Loucy (cell line): ENCODE measurements around the gene TRUB2.

Experiments used
- H2AFZ ChIP-seq: fragments of 200-600 bp; sonication (generic); 2 replicates; pipeline ENCODE4 v1.6.0; 2016; ENCODE audit warnings: antibody characterized with exemption, mild to moderate bottlenecking, low read length, moderate library complexity
- H3F3A ChIP-seq: fragments of 200-600 bp; 2 replicates; pipeline ENCODE4 v1.6.0; 2016; ENCODE audit warnings: antibody characterized with exemption, low read depth, mild to moderate bottlenecking
- H3K27me3 ChIP-seq: fragments of 200-600 bp; sonication (generic); 2 replicates; pipeline ENCODE4 v1.6.1; 2014; ENCODE audit warnings: low read length, mild to moderate bottlenecking; ENCODE audit not compliant: insufficient read depth, poor library complexity, severe bottlenecking
- H3K36me3 ChIP-seq: fragments of 200-600 bp; sonication (generic); 2 replicates; pipeline ENCODE4 v1.6.1; 2016; ENCODE audit warnings: low read length; ENCODE audit not compliant: insufficient read depth
- H3K4me1 ChIP-seq: fragments of 200-600 bp; sonication (generic); 2 replicates; pipeline ENCODE4 v1.5.1; 2014; ENCODE audit warnings: low read length, mild to moderate bottlenecking; ENCODE audit not compliant: insufficient read depth, poor library complexity, severe bottlenecking
- H3K4me2 ChIP-seq: fragments of 200-600 bp; sonication (generic); 2 replicates; pipeline ENCODE4 v1.6.0; 2014; ENCODE audit warnings: antibody characterized with exemption, low read length, low read depth, mild to moderate bottlenecking; ENCODE audit not compliant: poor library complexity, severe bottlenecking
- H3K4me3 ChIP-seq: fragments of 200-600 bp; sonication (generic); 2 replicates; pipeline ENCODE4 v1.5.1; 2014; ENCODE audit warnings: low read length, mild to moderate bottlenecking, mixed read lengths; ENCODE audit not compliant: poor library complexity, severe bottlenecking
- H3K79me2 ChIP-seq: fragments of 200-600 bp; sonication (generic); 2 replicates; pipeline ENCODE4 v1.6.1; 2014; ENCODE audit warnings: low read length; ENCODE audit not compliant: insufficient read depth
- H3K9ac ChIP-seq: fragments of 200-600 bp; sonication (generic); 2 replicates; pipeline ENCODE4 v1.6.0; 2014; ENCODE audit warnings: mild to moderate bottlenecking, low read depth, low read length, moderate library complexity; ENCODE audit not compliant: poor library complexity, severe bottlenecking
- H3K9me2 ChIP-seq: fragments of 200-600 bp; sonication (generic); replicated peaks from 2 replicates; pipeline ENCODE4 v1.6.1; 2016; ENCODE audit warnings: low read depth, low read length, mixed read lengths
- H3K9me3 ChIP-seq: fragments of 200-600 bp; sonication (generic); 2 replicates; pipeline ENCODE4 v1.6.1; 2014; ENCODE audit warnings: mild to moderate bottlenecking, antibody characterized with exemption, low read length, low read depth; ENCODE audit not compliant: insufficient read depth
- H4K20me1 ChIP-seq: fragments of 200-600 bp; sonication (generic); 2 replicates; pipeline ENCODE4 v1.6.0; 2014; ENCODE audit warnings: antibody characterized with exemption, low read length, mild to moderate bottlenecking; ENCODE audit not compliant: insufficient read depth, poor library complexity, severe bottlenecking
- EZH2phosphoT487 ChIP-seq: fragments of 200-600 bp; IDR thresholded peaks from 2 replicates; pipeline ENCODE4 v1.6.1; 2018; ENCODE audit warnings: antibody characterized with exemption, mild to moderate bottlenecking, moderate library complexity, borderline replicate concordance
- TF ChIP-seq, protein P1 (sequence below): fragments of 200-600 bp; sonication (generic); conservative IDR thresholded peaks from 2 replicates; pipeline ENCODE4 v1.5.1; 2014; ENCODE audit warnings: mild to moderate bottlenecking, antibody characterized with exemption, low read length

TRUB2 gene

DNA sequence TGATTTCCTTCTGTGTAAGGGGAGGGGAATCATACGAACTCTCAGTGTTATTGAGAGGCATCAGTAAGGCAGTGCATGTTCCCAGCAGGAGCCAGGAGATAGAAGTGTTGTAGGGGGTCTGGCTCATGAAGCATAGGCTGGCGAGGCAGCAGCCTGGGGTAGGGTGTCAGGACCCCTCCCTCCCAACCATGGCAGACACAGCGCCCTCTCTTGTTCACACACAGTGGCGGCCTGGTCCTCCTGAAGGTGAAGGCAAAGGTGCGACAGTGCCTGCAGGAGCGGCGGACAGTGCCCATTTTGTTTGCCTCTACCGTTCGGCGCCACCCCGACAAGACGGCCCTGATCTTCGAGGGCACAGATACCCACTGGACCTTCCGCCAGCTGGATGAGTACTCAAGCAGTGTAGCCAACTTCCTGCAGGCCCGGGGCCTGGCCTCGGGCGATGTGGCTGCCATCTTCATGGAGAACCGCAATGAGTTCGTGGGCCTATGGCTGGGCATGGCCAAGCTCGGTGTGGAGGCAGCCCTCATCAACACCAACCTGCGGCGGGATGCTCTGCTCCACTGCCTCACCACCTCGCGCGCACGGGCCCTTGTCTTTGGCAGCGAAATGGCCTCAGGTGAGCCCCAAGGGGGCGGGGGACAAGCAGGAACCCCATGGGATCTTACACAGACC, 22.8 kb upstream of the TRUB2 start:
- Histone ChIP-seq H3K9ac (no peak overlapping the region), H3K36me3 (no peaks in the 10 kb centered on the region), H3K79me2 (no peaks in the 10 kb centered on the region), H4K20me1 (no peaks in the 10 kb centered on the region), H3F3A (no peaks in the 10 kb centered on the region), H3K4me3 (no peak overlapping the region), H3K4me1 (peaks cover 1% of the 10 kb centered on the region), H3K27me3 (no peaks in the 10 kb centered on the region), H3K9me2 (no peaks in the 10 kb centered on the region), H3K9me3 (no peaks in the 10 kb centered on the region), H2AFZ (no peak overlapping the region), H3K4me2 (no peak overlapping the region)
- TF ChIP-seq, protein P1, sequence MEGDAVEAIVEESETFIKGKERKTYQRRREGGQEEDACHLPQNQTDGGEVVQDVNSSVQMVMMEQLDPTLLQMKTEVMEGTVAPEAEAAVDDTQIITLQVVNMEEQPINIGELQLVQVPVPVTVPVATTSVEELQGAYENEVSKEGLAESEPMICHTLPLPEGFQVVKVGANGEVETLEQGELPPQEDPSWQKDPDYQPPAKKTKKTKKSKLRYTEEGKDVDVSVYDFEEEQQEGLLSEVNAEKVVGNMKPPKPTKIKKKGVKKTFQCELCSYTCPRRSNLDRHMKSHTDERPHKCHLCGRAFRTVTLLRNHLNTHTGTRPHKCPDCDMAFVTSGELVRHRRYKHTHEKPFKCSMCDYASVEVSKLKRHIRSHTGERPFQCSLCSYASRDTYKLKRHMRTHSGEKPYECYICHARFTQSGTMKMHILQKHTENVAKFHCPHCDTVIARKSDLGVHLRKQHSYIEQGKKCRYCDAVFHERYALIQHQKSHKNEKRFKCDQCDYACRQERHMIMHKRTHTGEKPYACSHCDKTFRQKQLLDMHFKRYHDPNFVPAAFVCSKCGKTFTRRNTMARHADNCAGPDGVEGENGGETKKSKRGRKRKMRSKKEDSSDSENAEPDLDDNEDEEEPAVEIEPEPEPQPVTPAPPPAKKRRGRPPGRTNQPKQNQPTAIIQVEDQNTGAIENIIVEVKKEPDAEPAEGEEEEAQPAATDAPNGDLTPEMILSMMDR = no peak
- no peak for TF ChIP-seq EZH2phosphoT487

DNA sequence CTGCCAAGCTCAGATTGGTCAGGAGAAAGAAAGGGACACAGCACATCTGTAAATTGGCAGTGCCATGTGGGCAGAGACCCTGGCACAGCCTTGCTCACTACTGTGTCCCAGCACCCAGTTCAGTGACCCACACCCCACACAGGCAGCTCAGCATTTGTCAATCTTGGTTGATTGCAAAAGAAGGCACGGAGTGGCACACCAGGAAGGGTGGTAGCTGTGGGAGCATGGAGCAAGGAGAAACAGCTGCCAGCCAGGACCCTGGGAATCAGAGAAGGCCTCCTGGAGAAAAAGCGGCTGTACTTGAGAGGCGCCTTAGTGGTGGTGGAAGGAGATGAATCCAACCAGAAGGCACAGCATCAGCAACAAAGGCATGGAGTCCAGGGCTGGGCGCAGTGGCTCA, 21.6 kb upstream of the TRUB2 start:
- Histone ChIP-seq H3K27me3 (no peaks in the 10 kb centered on the region), H3K36me3 (no peaks in the 10 kb centered on the region)
- TF ChIP-seq, protein P1 = no peak
- TF ChIP-seq EZH2phosphoT487 = no peak

DNA sequence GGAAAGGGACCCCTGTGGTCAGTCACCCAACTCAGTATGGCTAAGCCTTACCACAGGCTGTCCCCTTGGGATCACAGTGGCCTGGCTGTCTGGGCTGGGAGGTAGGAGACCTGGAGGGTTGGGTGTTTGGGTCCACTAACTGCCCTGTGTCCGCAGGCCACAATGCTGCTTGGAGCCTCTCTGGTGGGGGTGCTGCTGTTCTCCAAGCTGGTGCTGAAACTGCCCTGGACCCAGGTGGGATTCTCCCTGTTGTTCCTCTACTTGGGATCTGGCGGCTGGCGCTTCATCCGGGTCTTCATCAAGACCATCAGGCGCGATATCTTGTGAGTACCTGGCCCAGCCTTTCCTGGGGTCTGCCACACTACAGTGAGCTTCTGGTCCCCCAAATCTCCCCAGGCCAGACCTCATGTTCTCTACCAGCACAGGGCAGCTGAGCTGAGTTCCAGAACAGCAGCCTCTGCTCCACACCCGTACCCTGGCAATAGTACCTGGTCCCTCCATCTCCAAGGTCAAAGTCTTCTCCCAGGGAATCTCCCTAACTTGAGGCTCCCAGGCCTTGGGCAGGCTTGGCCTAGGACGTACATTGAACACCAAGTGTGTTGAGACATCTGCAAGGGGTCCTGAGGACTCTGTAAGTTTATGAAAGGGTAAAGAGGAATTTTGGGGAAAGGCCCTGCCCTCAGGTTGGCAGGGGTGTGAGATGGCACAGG, 20.9 kb upstream of the TRUB2 start:
- Histone ChIP-seq H2AFZ (no peak overlapping the region), H3K9me3 (no peaks in the 10 kb centered on the region), H3K36me3 (no peaks in the 10 kb centered on the region), H3K9me2 (no peaks in the 10 kb centered on the region), H3K4me1 (peaks cover 6% of the 10 kb centered on the region), H3K79me2 (no peaks in the 10 kb centered on the region), H3K4me2 (no peak overlapping the region), H3F3A (no peaks in the 10 kb centered on the region), H3K4me3 (no peak overlapping the region), H4K20me1 (no peaks in the 10 kb centered on the region), H3K9ac (no peak overlapping the region), H3K27me3 (no peaks in the 10 kb centered on the region)
- no peak for TF ChIP-seq EZH2phosphoT487
- TF ChIP-seq, protein P1 = no peak

More for the DNA sequence above, 21.6 kb upstream of the TRUB2 start:
- no peak overlapping the region for H3K4me3 ChIP-seq
- H3K79me2 ChIP-seq = no peaks in the 10 kb centered on the region
- no peak overlapping the region for H2AFZ ChIP-seq
- H3K4me2 ChIP-seq = no peak overlapping the region
- no peaks in the 10 kb centered on the region for H3K9me3 ChIP-seq
- no peaks in the 10 kb centered on the region for H3F3A ChIP-seq
- H4K20me1 ChIP-seq = no peaks in the 10 kb centered on the region
- no peaks in the 10 kb centered on the region for H3K9me2 ChIP-seq
- peaks cover 6% of the 10 kb centered on the region for H3K4me1 ChIP-seq
- H3K9ac ChIP-seq = no peak overlapping the region
